NCI-H510A (cell line): ENCODE measurements around the gene ADAMTS17.
"Not testable (repeated sequence)": the region's sequence is repeated elsewhere in the genome, so short reads cannot be mapped to it uniquely, and the experiment has no call there.

Experiments used
- DNase-seq: peaks from one replicate; lab custom pipeline; 2025; lab: John Stamatoyannopoulos, UW

ADAMTS17 gene

GRCh38 chr15:99943466-99943865 is 398.3 kb downstream of the ADAMTS17 start:
- DNase-seq: no peak

DNA sequence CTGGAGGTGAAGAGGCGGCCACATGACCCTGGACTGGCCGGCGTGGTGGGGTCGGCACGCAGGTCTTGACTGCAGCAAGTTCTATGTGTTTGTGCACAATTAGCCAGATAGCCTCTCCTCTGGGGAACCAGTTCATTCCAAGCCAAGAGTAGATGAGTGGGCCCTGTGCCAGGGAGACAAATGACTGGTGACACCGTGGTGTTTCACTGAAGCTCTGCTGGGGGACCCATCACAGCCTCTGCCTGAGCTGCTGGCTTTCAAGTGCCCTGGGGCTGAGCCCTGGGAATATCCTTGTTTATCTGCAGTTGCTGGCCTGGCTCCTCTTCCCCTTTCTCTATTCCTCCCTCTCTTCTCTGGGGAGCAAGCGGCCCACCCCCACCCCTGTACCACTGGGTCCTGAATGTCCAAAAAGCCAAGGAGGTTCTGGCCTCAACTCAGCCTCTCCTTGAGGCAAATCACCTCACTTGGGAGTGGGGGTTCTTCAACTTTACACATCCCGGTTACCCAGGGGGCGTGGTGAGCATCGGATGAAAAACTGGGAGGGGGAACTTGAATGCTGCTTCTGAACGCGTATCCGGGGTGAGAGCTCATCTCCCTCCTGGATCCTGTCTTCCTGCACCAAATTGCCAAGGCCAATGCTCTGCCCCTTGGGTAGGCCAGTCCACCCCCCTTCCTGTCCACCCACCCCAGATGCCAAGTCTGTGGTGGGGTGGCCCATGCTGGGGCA is 408.9 kb downstream of the ADAMTS17 start:
- no peak for DNase-seq

DNA sequence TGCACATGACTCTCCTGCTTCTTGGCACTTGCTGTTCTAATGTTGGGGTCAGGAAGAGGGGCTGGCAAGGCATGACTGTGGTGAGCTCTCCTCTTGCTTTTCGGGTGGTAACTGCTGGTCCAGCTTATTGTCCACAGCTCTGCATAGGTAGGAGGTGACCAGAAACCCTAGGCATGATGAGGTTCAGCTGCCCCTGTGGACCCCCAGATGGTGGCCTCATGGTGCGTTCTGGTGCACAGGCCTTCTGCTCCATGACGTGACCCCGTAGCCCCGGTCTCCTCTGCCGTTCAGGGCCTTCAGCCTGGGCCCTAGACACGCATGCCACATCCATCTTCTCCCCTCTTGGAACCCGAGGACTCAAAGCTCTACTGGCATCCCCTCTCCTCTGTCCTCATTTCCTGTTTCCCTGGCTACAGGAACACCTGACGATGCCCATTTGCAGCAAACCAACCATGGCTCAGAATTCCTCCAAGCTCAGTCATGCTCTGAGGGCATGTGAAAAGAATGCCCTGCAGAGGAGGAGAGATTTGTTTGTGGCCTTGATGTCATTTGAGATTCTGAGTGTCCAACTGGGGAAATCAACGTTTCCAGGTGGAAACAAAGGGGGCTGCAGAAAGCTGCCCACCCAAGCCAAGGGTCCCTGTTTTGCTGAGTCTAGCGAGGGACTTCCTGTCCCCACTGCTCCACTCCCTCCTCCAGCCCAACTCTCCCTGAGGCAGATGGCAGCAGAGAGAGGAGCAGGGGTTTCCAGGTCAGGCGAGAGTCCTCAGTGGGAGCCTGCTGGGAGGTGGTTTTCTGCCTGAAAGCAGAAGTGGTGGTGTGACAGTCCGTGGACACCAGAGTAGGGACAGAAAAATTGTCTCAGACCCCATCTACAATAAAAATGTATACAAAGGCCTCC is 409.8 kb downstream of the ADAMTS17 start:
- DNase-seq: no peak

DNA sequence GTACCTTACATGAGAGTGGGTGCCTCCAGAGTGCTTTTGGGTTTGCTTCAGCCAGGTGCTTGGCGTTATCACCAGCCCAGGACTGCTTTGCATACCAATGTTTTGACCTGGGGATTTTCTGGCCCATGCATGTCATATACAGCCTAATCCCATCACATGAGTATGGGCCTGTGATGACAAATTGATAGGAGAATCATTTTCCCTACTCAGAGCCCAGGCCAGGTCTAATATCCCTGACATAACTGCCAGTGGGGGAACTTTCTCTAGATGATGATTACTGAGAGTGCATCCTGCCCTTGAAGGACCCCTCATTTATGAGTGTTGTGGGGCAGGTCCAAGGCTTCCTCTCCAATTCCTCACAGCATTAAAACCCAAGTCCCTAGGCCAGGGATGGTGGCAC is 411.1 kb downstream of the ADAMTS17 start:
- DNase-seq: no peak

GRCh38 chr15:99929266-99929665 is 412.5 kb downstream of the ADAMTS17 start:
- DNase-seq: no peak

- DNase-seq: no peak
Observed at GRCh38 chr15:99928429-99928981, 413.3 kb downstream of the ADAMTS17 start.

GRCh38 chr15:99926532-99926931 is 415.2 kb downstream of the ADAMTS17 start:
- DNase-seq: not testable (repeated sequence)

- DNase-seq: no peak
Observed at GRCh38 chr15:99925661-99926461, 415.9 kb downstream of the ADAMTS17 start.

DNA sequence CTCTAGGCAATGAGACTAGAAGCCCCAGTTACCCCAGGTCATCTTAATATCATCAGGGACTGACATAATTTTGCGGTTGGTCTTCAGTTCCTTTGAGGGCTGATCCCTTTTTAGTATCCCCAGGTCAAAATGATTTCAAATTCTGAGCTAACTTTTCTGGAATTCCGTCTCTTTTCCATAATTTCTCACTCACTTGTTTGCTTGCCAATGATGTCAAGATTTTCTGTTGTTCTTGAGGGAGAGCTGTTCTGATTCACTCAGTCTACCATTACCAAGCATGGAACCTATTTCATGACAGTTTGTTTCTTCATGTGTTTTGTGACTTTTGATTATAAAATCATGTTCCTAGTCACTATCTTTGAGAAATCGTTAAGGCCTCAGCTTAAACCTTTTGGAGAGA is 418.1 kb downstream of the ADAMTS17 start:
- DNase-seq: no peak
